Measurements from ENCODE around the gene DNPH1.

DNA sequence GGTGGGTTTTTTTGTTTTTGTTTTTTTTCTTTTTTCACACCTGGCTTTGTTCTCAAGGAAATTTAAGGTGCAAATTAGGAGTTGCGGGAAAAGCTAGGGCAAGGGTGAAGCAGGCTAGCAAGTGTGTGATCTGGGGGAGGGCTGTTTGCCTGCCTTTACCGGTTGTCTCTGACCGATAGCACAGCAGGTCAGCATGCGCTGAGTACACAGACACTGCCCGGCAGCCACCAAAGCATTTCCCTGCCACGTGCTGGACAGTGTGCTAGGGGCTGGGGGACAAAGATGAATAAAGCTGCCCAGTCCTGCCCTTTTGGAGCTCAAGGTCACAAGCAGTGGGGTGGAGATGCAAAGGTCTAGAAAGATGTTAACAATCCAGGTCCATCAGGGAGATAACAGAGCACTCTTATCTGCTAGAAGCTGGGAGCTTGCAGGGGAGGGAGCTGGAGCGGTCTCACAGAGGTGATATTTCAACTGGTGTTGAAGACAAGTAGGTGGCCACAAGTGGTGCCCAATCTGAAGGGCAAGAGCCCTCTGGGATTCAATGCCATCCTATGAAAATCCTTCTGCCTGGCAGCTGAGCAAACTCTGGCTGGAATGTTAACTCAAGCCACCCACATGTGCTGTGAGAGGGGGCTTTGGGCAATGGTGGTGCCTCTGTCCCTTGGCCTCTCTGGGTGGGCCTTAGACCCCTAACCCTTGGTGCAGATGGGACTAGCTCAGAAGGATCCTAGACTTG is 38.5 kb upstream of the DNPH1 start:
- TF ChIP-seq, protein P1, sequence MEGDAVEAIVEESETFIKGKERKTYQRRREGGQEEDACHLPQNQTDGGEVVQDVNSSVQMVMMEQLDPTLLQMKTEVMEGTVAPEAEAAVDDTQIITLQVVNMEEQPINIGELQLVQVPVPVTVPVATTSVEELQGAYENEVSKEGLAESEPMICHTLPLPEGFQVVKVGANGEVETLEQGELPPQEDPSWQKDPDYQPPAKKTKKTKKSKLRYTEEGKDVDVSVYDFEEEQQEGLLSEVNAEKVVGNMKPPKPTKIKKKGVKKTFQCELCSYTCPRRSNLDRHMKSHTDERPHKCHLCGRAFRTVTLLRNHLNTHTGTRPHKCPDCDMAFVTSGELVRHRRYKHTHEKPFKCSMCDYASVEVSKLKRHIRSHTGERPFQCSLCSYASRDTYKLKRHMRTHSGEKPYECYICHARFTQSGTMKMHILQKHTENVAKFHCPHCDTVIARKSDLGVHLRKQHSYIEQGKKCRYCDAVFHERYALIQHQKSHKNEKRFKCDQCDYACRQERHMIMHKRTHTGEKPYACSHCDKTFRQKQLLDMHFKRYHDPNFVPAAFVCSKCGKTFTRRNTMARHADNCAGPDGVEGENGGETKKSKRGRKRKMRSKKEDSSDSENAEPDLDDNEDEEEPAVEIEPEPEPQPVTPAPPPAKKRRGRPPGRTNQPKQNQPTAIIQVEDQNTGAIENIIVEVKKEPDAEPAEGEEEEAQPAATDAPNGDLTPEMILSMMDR (IDR thresholded peaks at IDR 0.05; ENCODE audit: poor library complexity, severe bottlenecking), result no peak
- no peak for TF ChIP-seq EZH2 (IDR thresholded peaks at IDR 0.05; ENCODE audit: borderline replicate concordance, insufficient read depth, low read length, poor library complexity, severe bottlenecking)
- TF ChIP-seq RAD21 (conservative IDR thresholded peaks at IDR 0.05), result no peak
- TF ChIP-seq POLR2AphosphoS5 (IDR thresholded peaks at IDR 0.05), result no peak
- TF ChIP-seq, protein P2, sequence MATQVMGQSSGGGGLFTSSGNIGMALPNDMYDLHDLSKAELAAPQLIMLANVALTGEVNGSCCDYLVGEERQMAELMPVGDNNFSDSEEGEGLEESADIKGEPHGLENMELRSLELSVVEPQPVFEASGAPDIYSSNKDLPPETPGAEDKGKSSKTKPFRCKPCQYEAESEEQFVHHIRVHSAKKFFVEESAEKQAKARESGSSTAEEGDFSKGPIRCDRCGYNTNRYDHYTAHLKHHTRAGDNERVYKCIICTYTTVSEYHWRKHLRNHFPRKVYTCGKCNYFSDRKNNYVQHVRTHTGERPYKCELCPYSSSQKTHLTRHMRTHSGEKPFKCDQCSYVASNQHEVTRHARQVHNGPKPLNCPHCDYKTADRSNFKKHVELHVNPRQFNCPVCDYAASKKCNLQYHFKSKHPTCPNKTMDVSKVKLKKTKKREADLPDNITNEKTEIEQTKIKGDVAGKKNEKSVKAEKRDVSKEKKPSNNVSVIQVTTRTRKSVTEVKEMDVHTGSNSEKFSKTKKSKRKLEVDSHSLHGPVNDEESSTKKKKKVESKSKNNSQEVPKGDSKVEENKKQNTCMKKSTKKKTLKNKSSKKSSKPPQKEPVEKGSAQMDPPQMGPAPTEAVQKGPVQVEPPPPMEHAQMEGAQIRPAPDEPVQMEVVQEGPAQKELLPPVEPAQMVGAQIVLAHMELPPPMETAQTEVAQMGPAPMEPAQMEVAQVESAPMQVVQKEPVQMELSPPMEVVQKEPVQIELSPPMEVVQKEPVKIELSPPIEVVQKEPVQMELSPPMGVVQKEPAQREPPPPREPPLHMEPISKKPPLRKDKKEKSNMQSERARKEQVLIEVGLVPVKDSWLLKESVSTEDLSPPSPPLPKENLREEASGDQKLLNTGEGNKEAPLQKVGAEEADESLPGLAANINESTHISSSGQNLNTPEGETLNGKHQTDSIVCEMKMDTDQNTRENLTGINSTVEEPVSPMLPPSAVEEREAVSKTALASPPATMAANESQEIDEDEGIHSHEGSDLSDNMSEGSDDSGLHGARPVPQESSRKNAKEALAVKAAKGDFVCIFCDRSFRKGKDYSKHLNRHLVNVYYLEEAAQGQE (IDR thresholded peaks at IDR 0.05; ENCODE audit: borderline replicate concordance), result no peak
- TF ChIP-seq TAF1 (IDR thresholded peaks at IDR 0.05; ENCODE audit: low read depth), result no peak
- no peak for TF ChIP-seq SMC3 (conservative IDR thresholded peaks at IDR 0.05; ENCODE audit: poor library complexity)

Measured in neural cell (in vitro differentiated cells).